GM12865 (cell line): ENCODE data around the gene MIEF1.

Experiments used
- DNase-seq: peaks from one replicate; pipeline ENCODE4 v3.0.0; 2010; ENCODE audit warnings: low read depth
- H3K4me3 ChIP-seq: 2 replicates; pipeline ENCODE4 v1.5.1; 2011; ENCODE audit warnings: mild to moderate bottlenecking, low read depth, low read length, control low read depth
- CTCF ChIP-seq: IDR thresholded peaks from 2 replicates; pipeline ENCODE4 v1.5.1; 2011; ENCODE audit warnings: low read length, control low read depth, low read depth, inconsistent platforms; ENCODE audit not compliant: insufficient read depth; ENCODE audit errors: missing control alignments

MIEF1 gene

GRCh38 chr22:39457556-39458443 lies 44.3 kb upstream of the MIEF1 start:
- TF ChIP-seq CTCF: no peak
- peak; percentile 43 for DNase-seq
- H3K4me3 ChIP-seq: peak overlapping the region; percentile 79

GRCh38 chr22:39458444-39459083 lies 43.5 kb upstream of the MIEF1 start:
- peak overlapping the region; percentile 79 for H3K4me3 ChIP-seq
- no peak for TF ChIP-seq CTCF
- no peak for DNase-seq

- H3K4me3 ChIP-seq: no peak overlapping the region
- no peak for DNase-seq
- TF ChIP-seq CTCF: no peak
These were observed 42.4 kb upstream of the MIEF1 start for GRCh38 chr22:39459681-39460080.

- H3K4me3 ChIP-seq: peak overlapping the region; percentile 7; the same call in 1 of the 2 replicates
- no peak for TF ChIP-seq CTCF
- peak; percentile 61 for DNase-seq
These were observed 39.5 kb upstream of the MIEF1 start for GRCh38 chr22:39462443-39463221.

GRCh38 chr22:39463277-39463676 lies 38.8 kb upstream of the MIEF1 start:
- no peak for TF ChIP-seq CTCF
- H3K4me3 ChIP-seq: no peak overlapping the region
- DNase-seq: no peak

- no peak for TF ChIP-seq CTCF
- H3K4me3 ChIP-seq: no peak overlapping the region
- DNase-seq: no peak
These were observed 38.1 kb upstream of the MIEF1 start for GRCh38 chr22:39463931-39464390.
